GM23338 (cell line): ENCODE measurements around the gene FNDC3B. TPM values are rescaled to one million over a fixed set of nuclear protein-coding genes. Genes with fewer than 3 reads are reported as not detected.
A peak's percentile ranks its signal among the peaks of the same experiment; 100 is the strongest.

Source experiments
- ATAC-seq: fragments of 200-7000 bp; cut with Tn5 transposase; 3 replicates; pipeline ENCODE4 v1.9.1; 2020
- DNase-seq: peaks from one replicate; pipeline ENCODE4 v3.0.0-alpha.2; 2015; ENCODE audit warnings: low spot score
- H2AFZ ChIP-seq: fragments of 200-600 bp; sonication (generic); 2 replicates; pipeline ENCODE4 v1.8.0; 2016; ENCODE audit warnings: antibody characterized with exemption, mild to moderate bottlenecking, moderate library complexity
- H3F3A ChIP-seq: fragments of 200-600 bp; sonication (generic); replicated peaks from 2 replicates; pipeline ENCODE4 v1.8.0; 2017; ENCODE audit warnings: antibody characterized with exemption, mixed run types, low read depth
- H3K27ac ChIP-seq: fragments of 200-600 bp; sonication (generic); 2 replicates; pipeline ENCODE4 v1.6.1; 2016; ENCODE audit warnings: low read depth
- H3K27me3 ChIP-seq: fragments of 200-600 bp; sonication (generic); 2 replicates; pipeline ENCODE4 v1.8.0; 2016; ENCODE audit warnings: mild to moderate bottlenecking, mixed run types, moderate library complexity; ENCODE audit not compliant: insufficient read depth
- H3K36me3 ChIP-seq: fragments of 200-600 bp; sonication (generic); 2 replicates; pipeline ENCODE4 v1.8.0; 2016; ENCODE audit warnings: mild to moderate bottlenecking; ENCODE audit not compliant: insufficient read depth
- H3K4me1 ChIP-seq: fragments of 200-600 bp; sonication (generic); 2 replicates; pipeline ENCODE4 v1.8.0; 2016; ENCODE audit warnings: mild to moderate bottlenecking, moderate library complexity; ENCODE audit not compliant: insufficient read depth
- H3K4me2 ChIP-seq: fragments of 200-600 bp; sonication (generic); 2 replicates; pipeline ENCODE4 v1.7.1; 2017; ENCODE audit warnings: mixed run types
- H3K4me3 ChIP-seq: fragments of 200-600 bp; sonication (generic); 2 replicates; pipeline ENCODE4 v1.6.1; 2016; ENCODE audit warnings: mixed run types
- H3K79me2 ChIP-seq: fragments of 200-600 bp; sonication (generic); replicated peaks from 2 replicates; pipeline ENCODE4 v1.8.0; 2017; ENCODE audit warnings: mild to moderate bottlenecking; ENCODE audit not compliant: insufficient read depth
- H3K9me2 ChIP-seq: fragments of 200-600 bp; sonication (generic); 2 replicates; pipeline ENCODE4 v1.8.0; 2017; ENCODE audit not compliant: insufficient read depth
- H4K20me1 ChIP-seq: fragments of 200-600 bp; sonication (generic); replicated peaks from 2 replicates; pipeline ENCODE4 v1.8.0; 2017; ENCODE audit warnings: mild to moderate bottlenecking; ENCODE audit not compliant: insufficient read depth
- H3K27ac Mint-ChIP-seq: 2 replicates; pipeline ENCODE4 v1.8.0; 2020; ENCODE audit warnings: inconsistent platforms, mild to moderate bottlenecking, moderate library complexity, mixed read lengths
- H3K27me3 Mint-ChIP-seq: 3 replicates; pipeline ENCODE4 v1.8.0; 2022; ENCODE audit warnings: low read depth, mild to moderate bottlenecking, moderate library complexity, mixed read lengths, inconsistent platforms; ENCODE audit not compliant: insufficient read depth, poor library complexity
- H3K36me3 Mint-ChIP-seq: 3 replicates; pipeline ENCODE4 v1.8.0; 2021; ENCODE audit warnings: low read depth, mild to moderate bottlenecking, inconsistent platforms, moderate library complexity, mixed read lengths
- H3K4me1 Mint-ChIP-seq: 3 replicates; pipeline ENCODE4 v1.8.0; 2020; ENCODE audit warnings: mild to moderate bottlenecking, inconsistent platforms, mixed read lengths
- H3K4me3 Mint-ChIP-seq: 3 replicates; pipeline ENCODE4 v1.8.0; 2021; ENCODE audit warnings: moderate library complexity, mild to moderate bottlenecking, inconsistent platforms, mixed read lengths
- H3K9me3 Mint-ChIP-seq: 3 replicates; pipeline ENCODE4 v1.8.0; 2020; ENCODE audit warnings: moderate library complexity, mild to moderate bottlenecking, inconsistent platforms, mixed read lengths
- CREB1 ChIP-seq: fragments of 250-450 bp; sonication (Bioruptor Pico); IDR thresholded peaks from 2 replicates; pipeline ENCODE4 v1.5.0; 2020; ENCODE audit warnings: low read depth, mild to moderate bottlenecking, moderate library complexity
- ETS1 ChIP-seq: IDR thresholded peaks from 2 replicates; pipeline ENCODE4 v1.6.1; 2016; ENCODE audit warnings: antibody characterized with exemption
- EZH2 ChIP-seq: fragments of 200-600 bp; sonication (generic); IDR thresholded peaks from one replicate; pipeline ENCODE4 v1.8.0; 2017; ENCODE audit warnings: antibody characterized with exemption, mild to moderate bottlenecking, low read depth; ENCODE audit not compliant: unreplicated experiment
- EZH2phosphoT487 ChIP-seq: fragments of 200-600 bp; sonication (generic); IDR thresholded peaks from one replicate; pipeline ENCODE4 v1.8.1; 2018; ENCODE audit warnings: antibody characterized with exemption; ENCODE audit not compliant: unreplicated experiment
- JUNB ChIP-seq: IDR thresholded peaks from one replicate; pipeline ENCODE4 v1.6.1; 2016; ENCODE audit warnings: antibody characterized with exemption; ENCODE audit not compliant: unreplicated experiment
- NANOG ChIP-seq: IDR thresholded peaks from 2 replicates; pipeline ENCODE4 v1.6.1; 2016; ENCODE audit warnings: antibody characterized with exemption, borderline replicate concordance
- POLR2AphosphoS5 ChIP-seq: IDR thresholded peaks from 2 replicates; pipeline ENCODE4 v1.6.1; 2016; ENCODE audit warnings: antibody characterized with exemption, low read depth
- STAT1 ChIP-seq: IDR thresholded peaks from one replicate; pipeline ENCODE4 v1.6.1; 2016; ENCODE audit warnings: antibody characterized with exemption; ENCODE audit not compliant: unreplicated experiment
- ZNF114 ChIP-seq: fragments of 250-450 bp; sonication (Bioruptor Pico); IDR thresholded peaks from 2 replicates; pipeline ENCODE4 v1.5.0; 2020; ENCODE audit warnings: mild to moderate bottlenecking, moderate library complexity
- ZNF331 ChIP-seq: fragments of 250-450 bp; sonication (Bioruptor Pico); IDR thresholded peaks from 2 replicates; pipeline ENCODE4 v1.5.0; 2020; ENCODE audit warnings: low read depth, mild to moderate bottlenecking, moderate library complexity
- ZNF462 ChIP-seq: fragments of 250-450 bp; sonication (Bioruptor Pico); IDR thresholded peaks from 2 replicates; pipeline ENCODE4 v1.5.0; 2020; ENCODE audit warnings: mild to moderate bottlenecking, moderate library complexity
- polyA plus RNA-seq: library from polyadenylated mRNA; unstranded; fragments of >200 nt; fragmentation: Nextera tagmentation; extraction: Ambion mirVana; gene quantifications from 2 replicates; pipeline ENCODE4 v1.2.1, GENCODE V29; 2016
- total RNA-seq: library from RNA; depleted of rRNA; stranded (reverse); fragments of >200 nt; shearing (Covaris generic); gene quantifications from 2 replicates; pipeline ENCODE4 v1.2.3, GENCODE V29; 2014
- TF ChIP-seq, protein P1 (sequence below): IDR thresholded peaks from one replicate; pipeline ENCODE4 v1.6.1; 2018; ENCODE audit warnings: antibody characterized with exemption; ENCODE audit not compliant: unreplicated experiment
- TF ChIP-seq, protein P2 (sequence below), 2 experiments: fragments of 200-600 bp in 1 of 2; sonication (generic) in 1 of 2; conservative IDR thresholded peaks; 2 replicates each; pipeline versions ENCODE4 v1.5.1 to v1.6.1; 2016 to 2017; ENCODE audit warnings: antibody characterized with exemption in 2 of 2, low read depth in 2 of 2, mild to moderate bottlenecking in 2 of 2, moderate library complexity in 1 of 2

The FNDC3B gene
- total and polyA plus RNA-seq, 2 experiments from 2014 or later, result 19.1 to 55.4 TPM

DNA sequence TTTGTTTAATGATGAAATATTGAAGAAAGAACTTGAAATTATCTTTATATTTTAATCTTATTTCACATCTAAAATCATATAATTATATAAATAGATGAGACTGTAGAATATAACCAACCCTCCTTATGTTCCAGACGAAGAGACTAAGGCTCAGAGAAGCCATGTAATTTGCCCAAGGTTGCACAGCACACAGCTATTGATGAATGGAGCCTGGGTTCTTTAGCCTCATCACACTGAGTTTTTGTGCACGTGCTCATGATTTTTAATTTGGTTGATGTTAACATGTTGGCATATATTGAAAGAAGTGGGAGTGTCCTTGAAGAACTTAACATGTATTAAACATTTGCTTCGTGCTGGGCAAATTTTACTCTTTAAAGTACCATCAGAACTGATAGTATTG lies 151.6 kb downstream of the FNDC3B start:
- ATAC-seq, result no peak

More for the DNA sequence above, 151.6 kb downstream of the FNDC3B start:
- no peaks in the 10 kb centered on the region; the same call in 1 of the 2 replicates for H4K20me1 ChIP-seq
- 0 out of 2 replicates have a peak overlapping the region, but pooled peaks have one; percentile 5 for H3K27ac ChIP-seq
- Mint-ChIP-seq H3K4me3 (no peak overlapping the region), H3K27ac (no peak overlapping the region), H3K4me1 (peaks cover 31% of the 10 kb centered on the region), H3K27me3 (no peaks in the 10 kb centered on the region), H3K36me3 (peaks cover 5% of the 10 kb centered on the region; the same call in 1 of the 3 replicates), H3K9me3 (0 out of 3 replicates have a peak, but pooled peaks cover 2% of the 10 kb centered on the region)
- peaks cover 13% of the 10 kb centered on the region for H3K4me1 ChIP-seq
- H3K4me3 ChIP-seq, result no peak overlapping the region
- no peak overlapping the region for H3K4me2 ChIP-seq
- H3K27me3 ChIP-seq, result no peaks in the 10 kb centered on the region
- H3F3A ChIP-seq, result no peaks in the 10 kb centered on the region
- H3K36me3 ChIP-seq, result no peaks in the 10 kb centered on the region
- no peak overlapping the region for H2AFZ ChIP-seq
- DNase-seq, result no peak
- peaks cover 60% of the 10 kb centered on the region for H3K79me2 ChIP-seq
- no peaks in the 10 kb centered on the region for H3K9me2 ChIP-seq
- TF ChIP-seq EZH2phosphoT487, result no peak
- no peak for TF ChIP-seq NANOG
- no peak for TF ChIP-seq EZH2
- no peak for TF ChIP-seq JUNB
- no peak for TF ChIP-seq ETS1
- TF ChIP-seq ZNF114, result no peak
- TF ChIP-seq CREB1 (CRISPR knock-in tag), result no peak
- no peak for TF ChIP-seq ZNF462 (CRISPR knock-in tag)
- TF ChIP-seq, protein P1, sequence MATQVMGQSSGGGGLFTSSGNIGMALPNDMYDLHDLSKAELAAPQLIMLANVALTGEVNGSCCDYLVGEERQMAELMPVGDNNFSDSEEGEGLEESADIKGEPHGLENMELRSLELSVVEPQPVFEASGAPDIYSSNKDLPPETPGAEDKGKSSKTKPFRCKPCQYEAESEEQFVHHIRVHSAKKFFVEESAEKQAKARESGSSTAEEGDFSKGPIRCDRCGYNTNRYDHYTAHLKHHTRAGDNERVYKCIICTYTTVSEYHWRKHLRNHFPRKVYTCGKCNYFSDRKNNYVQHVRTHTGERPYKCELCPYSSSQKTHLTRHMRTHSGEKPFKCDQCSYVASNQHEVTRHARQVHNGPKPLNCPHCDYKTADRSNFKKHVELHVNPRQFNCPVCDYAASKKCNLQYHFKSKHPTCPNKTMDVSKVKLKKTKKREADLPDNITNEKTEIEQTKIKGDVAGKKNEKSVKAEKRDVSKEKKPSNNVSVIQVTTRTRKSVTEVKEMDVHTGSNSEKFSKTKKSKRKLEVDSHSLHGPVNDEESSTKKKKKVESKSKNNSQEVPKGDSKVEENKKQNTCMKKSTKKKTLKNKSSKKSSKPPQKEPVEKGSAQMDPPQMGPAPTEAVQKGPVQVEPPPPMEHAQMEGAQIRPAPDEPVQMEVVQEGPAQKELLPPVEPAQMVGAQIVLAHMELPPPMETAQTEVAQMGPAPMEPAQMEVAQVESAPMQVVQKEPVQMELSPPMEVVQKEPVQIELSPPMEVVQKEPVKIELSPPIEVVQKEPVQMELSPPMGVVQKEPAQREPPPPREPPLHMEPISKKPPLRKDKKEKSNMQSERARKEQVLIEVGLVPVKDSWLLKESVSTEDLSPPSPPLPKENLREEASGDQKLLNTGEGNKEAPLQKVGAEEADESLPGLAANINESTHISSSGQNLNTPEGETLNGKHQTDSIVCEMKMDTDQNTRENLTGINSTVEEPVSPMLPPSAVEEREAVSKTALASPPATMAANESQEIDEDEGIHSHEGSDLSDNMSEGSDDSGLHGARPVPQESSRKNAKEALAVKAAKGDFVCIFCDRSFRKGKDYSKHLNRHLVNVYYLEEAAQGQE, result no peak
- TF ChIP-seq, protein P2, sequence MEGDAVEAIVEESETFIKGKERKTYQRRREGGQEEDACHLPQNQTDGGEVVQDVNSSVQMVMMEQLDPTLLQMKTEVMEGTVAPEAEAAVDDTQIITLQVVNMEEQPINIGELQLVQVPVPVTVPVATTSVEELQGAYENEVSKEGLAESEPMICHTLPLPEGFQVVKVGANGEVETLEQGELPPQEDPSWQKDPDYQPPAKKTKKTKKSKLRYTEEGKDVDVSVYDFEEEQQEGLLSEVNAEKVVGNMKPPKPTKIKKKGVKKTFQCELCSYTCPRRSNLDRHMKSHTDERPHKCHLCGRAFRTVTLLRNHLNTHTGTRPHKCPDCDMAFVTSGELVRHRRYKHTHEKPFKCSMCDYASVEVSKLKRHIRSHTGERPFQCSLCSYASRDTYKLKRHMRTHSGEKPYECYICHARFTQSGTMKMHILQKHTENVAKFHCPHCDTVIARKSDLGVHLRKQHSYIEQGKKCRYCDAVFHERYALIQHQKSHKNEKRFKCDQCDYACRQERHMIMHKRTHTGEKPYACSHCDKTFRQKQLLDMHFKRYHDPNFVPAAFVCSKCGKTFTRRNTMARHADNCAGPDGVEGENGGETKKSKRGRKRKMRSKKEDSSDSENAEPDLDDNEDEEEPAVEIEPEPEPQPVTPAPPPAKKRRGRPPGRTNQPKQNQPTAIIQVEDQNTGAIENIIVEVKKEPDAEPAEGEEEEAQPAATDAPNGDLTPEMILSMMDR (conservative IDR thresholded peaks at IDR 0.05; ENCODE audit: low read depth in 2 of 2), result no peak
- TF ChIP-seq POLR2AphosphoS5, result no peak
- TF ChIP-seq STAT1, result no peak
- TF ChIP-seq ZNF331, result no peak
